HG03432 (cell line): ENCODE results near the gene C6orf62.
"Not testable (repeated sequence)": the region's sequence is repeated elsewhere in the genome, so short reads cannot be mapped to it uniquely, and the experiment has no call there.

Experiments
- ATAC-seq: cut with Tn5 transposase; IDR thresholded peaks from one replicate; pipeline ENCODE4 v1.9.1; 2021; ENCODE audit warnings: mild to moderate bottlenecking, moderate library complexity; ENCODE audit not compliant: unreplicated experiment

Gene C6orf62

DNA sequence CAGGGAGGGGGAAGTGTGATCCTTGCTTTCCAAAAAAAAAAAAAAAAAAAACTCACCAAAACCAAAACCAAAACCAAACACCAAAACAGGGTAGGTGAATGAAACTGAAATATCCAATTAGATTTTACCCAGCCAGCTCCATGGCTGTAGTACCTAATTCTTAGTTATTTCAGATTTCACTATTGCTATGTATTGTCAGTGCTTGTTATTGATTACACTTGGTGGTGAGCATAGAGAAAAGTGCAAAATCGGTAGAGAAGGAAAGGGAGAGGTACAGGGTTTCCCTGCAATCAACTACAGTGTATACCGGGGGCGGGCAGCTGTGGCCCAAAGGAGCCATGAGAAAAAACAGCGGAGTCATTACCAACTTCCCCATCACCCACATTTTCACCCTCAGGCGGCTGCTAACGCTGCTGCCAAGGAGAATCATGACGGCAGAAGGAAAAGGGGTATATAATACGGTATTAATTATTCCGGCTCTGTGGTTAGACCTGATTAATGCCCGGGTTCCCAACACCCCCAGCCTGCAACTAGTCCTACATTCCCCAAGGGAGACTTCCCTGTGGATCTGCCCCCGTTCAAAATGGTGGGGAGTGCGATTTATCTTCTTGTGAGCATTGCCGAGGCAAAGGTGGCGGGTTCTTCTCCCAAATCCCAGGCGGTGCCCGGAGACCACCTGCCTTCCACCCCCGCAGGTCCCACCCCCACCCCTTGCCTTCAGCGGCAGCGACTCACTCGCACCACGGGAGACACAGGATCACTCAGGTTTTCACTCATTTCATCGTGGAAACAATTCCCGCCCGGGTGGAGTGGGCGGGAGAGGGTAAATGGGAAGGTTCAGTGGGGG is at the start of gene C6orf62:
TSS of gene C6orf62 (minus strand) at position 30 of the 847 bp plus-strand sequence. CDS start 486 bp downstream, outside the sequence.
- peak; percentile 16 for ATAC-seq

DNA sequence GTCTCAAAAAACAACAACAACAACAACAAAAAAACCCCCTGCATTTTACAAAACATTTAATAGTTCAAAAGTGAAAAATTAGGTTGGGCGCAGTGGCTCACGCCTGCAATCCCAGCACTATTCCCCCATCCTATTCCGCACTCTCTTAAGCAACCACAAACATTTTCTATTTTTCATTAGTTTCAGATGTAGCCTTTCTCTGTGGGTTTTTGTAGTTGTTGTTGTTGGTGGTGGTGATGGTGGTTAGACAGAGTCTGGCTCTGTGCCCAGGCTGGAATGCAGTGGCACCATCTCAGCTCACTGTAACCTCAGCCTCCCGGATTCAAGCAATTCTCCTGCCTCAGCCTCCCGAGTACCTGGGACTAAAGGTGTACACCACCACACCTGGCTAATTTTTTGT is 49.4 kb upstream of the C6orf62 start:
- ATAC-seq = no peak

DNA sequence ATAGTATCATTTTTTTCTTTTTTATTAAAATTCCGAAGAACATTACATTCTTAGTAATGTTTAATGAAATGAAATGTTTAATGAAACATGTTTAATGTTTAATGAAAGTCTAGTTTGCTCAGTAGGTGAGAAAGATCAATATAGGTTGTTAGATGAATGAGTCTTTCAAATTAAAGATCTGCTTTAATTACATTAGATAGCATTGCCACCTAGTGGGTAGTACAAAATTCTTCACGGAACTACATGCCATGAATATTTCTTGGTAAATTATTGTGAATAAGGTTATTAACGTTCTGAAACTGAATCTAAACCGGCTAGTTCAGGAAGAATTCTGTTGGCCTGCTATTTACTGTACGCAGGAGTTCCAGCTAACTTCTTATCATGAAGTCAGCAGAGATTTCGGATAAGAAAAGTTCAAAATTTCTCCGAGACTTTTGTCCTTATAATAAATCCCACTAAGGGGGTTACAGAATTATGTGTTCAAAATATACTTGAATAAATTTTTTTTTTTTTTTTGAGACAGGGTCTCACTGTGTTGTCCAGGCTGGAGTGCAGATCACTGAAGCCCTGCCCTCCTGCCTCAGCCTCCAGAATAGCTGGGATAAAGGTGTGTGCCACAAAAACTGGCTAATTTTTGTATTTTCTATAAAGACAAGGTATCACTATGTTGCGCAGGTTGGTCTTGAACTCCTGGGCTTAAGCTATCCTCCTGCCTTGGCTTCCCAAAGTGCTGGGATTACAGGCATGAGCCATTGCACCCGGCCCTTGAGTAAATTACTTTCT is 47.9 kb upstream of the C6orf62 start:
- peak; percentile 72 for ATAC-seq

DNA sequence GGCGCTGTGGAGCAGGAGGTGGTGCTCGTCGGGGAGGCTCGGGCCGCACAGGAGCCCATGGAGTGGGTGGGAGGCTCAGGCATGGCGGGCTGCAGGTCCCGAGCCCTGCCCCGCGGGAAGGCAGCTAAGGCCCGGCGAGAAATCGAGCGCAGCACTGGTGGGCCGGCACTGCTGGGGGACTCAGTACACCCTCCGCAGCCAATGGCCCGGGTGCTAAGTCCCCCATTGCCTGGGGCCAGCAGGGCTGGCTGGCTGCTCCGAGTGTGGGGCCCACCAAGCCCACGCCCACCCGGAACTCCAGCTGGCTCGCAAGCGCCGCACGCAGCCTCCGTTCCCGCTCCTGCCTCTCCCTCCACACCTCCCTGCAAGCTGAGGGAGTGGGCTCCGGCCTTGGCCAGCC is 47.0 kb upstream of the C6orf62 start:
- ATAC-seq = not testable (repeated sequence)

DNA sequence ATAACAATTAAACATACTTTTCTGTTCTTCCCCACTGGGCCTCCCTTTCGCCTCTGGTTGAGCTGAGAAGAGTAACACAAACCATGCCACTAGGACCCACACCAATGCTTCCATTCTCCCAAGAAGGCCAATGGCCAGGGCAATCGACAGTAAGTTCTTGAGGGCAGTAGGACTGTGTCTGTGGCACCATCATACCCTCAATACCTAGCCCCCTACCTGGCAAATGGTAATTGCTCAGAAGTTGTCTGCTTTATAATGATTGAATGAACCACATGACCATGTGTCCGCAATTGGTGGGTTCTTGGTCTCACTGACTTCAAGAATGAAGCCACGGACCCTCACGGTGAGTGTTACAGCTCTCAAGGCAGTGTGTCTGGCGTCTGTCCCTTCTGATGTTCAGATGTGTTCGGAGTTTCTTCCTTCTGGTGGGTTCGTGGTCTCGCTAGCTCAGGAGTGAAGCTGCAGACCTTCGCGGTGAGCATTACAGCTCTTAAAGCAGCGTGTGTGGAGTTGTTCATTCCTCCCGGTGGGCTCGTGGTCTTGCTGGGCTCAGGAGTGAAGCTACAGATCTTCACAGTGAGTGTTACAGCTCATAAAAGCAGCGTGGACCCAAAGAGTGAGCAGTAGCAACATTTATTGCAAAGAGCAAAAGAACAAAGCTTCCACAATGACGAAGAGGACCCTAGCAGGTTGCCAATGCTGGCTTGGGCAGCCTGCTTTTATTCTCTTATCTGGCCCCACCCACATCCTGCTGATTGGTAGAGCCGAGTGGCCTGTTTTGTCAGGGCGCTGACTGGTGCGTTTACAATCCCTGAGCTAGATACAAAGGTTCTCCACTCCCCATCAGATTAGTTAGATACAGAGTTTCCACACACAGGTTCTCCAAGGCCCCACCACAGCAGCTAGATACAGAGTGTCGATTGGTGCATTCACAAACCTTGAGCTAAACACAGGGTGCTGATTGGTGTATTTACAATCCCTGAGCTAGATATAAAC is 46.2 kb upstream of the C6orf62 start:
- ATAC-seq = not testable (repeated sequence)

DNA sequence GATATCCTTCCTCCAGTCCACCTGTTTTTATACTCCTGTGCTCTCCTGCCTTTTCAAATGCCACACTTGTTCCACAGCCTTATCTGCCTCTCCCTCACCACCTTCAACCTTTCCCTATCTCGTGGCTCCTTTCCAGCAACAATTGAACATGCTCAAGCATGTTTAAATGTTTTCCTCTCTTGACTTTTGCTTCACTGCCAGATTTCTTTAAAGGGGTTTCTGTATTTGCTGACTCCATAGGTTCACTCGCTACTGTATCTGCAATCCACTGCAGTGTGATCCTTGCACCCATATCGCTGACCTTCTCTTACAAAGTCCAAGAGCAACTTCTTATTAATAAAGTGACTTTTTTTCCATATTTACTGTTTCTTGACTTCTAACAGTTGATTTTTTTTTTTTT is 44.6 kb upstream of the C6orf62 start:
- ATAC-seq = no peak

DNA sequence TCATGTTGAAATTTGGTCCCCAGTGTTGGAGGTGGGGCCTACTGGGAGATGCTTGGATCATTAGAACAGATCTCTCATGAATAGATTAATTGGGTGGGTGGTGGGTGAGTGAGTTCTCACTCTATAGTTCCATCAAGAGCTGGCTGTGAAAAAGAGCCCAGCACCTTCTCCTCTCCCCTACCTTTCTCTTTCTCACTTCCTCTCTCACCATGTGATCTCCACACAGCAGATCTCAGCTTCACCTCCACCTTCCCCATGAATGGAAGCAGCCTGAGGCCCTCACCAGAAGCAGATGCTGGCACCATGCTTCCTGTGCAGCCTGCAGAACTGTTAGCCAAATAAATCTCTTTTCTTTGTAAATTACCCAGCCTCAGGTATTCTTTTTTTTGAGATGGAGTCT is 42.9 kb upstream of the C6orf62 start:
- no peak for ATAC-seq

DNA sequence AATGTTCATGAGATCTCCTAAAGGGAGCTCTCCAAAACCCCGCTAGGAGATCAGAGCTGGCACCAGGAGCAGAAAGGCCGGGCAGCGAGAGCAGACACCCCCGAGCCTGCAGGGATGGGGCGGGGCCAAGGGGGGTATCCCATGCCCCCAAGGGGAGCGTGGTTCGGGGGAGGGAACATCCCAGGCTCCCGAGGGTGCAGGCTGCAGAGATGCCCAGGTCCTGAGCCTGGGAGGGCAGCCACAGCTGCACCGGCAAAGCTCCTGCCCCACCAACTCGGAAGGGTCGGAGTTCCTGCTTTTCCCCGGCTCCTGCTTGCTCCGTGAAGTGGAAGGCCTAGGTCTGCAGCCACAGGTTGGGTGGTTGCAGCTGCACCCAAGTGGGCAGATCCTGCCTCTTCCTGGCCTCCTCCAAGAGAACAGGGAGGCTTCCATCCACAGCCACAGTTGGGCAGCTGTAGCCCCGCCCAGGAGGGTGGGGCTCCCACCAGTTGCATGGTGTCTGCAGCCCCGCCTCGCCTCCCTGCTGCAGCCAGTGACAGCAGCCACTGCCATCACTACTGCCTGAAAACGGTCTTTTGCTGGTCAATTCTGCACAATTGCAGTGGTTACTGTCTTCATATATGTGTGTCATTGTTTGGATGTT is 42.4 kb upstream of the C6orf62 start:
- no peak for ATAC-seq

DNA sequence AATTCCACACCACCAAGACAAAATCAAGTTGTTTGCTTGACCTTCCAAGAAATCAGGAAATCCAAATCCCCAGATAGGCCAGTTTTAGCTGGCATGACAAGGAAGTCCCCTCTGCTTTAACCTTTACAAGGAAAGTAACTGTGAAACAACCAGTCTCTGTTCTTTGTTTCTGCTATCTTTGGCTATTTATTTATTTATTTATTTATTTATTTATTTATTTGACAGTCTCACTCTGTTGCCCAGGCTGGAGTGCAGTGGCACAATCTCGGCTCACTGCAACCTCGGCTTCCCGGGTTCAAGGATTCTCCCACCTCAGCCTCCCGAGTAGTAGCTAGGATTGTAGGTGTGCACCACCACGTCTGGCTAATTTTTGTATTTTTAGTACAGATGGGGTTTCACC is 41.3 kb upstream of the C6orf62 start:
- no peak for ATAC-seq

DNA sequence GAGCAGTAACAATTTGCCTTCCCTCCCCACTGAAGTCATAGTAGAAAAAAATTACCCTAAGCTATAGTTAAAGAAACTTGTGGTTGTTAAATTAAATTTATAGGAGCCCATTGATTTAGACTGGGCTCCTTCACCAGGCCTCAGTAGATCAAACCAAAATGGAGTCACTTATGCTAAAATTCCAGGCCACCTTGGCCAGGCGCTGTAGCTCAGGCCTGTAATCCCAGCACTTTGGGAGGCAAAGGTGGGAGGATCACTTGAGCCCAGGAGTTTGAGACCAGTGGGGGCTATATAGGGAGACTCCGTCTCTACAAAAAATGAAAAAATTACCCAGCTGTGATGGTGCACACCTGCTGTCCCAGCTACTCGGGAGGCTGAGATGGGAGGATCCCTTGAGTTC is 40.8 kb upstream of the C6orf62 start:
- ATAC-seq = no peak

DNA sequence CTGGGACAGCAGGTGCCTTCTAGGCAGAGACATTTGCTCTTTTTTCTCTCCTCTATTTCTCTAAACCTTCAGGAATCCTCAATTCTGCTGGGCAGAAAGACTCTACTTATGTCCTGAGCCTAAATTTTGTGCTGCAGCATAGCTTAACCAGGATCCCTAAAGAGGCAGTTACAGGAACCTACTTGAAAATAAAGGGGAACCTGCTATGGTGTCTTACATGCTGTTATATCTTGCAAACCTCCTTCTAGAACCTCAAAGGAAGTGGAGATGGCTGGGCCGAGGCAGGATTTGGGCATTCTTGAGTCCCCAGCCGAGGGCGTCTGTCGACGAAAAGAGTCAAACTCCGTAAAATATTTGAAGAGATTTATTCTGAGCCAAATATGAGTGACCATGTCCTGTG is 38.7 kb upstream of the C6orf62 start:
- no peak for ATAC-seq

DNA sequence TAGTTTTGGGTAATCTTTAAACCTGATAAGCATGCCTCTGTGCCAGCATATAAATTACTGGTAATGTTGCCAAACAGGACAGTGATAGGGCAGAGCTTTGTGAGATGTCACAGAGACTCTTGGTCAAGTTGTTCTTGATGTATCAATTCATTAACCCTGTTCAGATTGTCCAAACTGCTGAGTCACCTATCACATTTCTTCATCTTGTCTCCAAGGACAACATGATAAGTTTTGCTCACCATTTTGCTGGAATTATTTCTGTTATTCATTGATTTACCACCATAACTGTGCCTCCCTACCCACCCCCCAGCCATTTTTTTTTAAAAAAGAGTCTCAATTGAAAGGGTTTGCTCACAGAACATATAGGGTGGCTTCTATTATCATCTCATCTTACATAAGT is 36.3 kb upstream of the C6orf62 start:
- ATAC-seq = no peak

DNA sequence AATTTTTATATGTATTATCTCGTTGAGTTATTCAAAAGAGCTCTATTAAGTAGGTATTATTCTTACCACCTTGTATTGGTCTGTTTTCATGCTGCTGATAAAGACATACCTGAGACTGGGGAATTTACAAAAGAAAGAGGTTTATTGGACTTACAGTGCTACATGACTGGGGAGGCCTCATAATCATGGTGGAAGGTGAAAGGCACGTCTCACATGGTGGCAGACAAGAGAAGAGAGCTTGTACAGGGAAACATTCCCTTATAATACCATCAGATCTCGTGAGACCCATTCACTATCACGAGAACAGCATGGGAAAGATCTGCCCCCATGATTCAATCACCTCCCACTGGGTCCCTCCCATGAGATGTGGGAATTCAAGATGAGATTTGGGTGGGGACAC is 35.4 kb upstream of the C6orf62 start:
- ATAC-seq = not testable (repeated sequence)

DNA sequence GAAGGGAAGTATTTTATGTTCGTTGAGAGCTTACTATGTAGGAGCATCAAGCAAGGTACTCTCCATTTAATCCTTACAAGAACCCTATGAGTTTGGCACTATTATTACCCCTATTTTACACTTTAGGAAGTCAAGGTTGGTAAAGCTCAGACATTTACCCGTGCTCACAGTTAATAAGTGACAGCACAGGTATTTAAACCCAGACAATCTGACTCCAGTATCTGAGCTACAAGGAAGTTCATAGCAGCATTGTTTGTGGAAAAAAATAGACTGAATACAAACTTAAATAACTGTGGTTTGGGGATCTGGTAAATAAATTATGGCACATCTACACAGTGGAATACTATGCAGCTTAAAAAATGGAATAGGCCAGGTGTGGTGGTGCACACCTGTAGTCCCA is 34.6 kb upstream of the C6orf62 start:
- no peak for ATAC-seq

DNA sequence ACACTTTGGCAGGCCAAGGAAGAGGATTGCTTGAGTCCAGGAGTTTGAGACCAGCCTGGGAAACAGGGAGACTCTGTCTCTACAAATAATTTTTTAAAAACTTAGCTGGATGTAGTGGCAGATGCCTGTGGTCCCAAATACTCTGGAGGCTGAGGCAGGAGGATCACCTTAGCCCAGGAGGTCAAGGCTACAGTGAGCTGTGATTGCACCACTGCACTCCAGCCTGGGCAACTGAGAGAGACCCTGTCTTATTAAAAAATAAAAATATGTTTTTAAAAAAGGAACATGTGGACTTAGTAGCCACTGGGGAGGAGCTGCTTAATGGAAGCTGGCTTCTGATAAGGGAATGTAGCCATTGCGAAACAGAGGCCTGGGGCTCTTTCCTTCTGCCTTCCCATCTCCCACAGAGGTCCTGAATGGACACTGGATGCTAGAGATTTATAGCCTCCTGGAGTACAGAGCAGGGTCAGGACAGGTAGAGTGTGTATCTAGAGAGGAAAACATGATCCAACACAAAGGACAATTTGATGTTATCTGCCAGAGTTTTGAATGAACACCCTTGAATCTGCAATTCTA is 34.1 kb upstream of the C6orf62 start:
- no peak for ATAC-seq

DNA sequence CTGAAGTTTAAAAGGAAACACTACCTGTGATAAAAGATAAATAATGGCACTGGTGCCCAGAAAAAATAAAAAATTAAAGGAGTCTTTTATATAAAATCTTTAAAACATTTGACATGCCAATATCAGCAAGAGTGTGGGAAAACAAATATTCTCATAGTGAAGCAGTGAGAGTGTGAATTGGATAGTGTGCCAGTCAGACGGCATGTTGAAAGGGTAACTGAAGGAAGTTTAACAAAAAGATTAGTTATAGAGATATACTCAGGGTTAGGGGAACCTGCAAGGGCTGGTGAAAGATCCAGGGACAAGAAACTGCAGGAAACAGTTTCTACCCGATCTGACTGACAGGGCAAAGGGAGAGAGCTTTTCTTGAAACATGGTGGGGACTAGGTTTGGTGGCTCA is 33.5 kb upstream of the C6orf62 start:
- no peak for ATAC-seq

DNA sequence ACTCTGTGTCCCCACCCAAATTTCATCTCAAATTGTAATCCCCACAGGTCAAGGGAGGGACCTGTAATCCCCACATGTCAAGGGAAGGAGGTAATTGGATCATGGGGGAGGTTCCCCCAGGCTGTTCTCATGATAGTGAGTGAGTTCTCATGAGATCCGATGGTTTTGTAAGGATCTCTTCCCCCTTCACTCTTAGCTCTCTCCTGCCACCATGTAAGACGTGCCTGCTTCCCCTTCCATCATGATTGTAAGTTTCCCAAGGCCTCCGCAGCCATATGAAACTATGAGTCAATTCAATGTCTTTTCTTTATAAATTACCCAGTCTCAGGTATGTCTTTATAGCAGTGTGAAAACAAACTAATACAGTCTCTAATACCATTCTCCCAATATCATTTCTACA is 31.9 kb upstream of the C6orf62 start:
- not testable (repeated sequence) for ATAC-seq

DNA sequence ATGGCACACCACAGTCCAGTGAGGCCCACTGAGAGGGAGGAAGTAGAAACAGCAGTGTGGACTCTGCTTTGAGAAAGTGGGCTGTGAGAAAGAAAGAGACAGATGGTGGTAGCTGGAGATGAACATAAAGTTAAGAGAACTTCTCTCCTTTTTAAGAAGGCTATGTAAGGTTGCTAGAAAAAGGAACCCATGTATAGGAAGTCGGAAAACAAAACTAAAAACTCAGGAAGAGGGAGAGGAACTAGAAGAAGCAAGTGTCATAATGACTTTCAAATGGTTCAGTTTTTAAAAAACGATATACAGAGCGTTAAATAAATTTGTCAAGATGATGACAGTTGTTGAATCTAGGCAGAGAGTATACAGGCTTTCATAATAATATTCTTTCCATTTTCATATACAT is 30.3 kb upstream of the C6orf62 start:
- no peak for ATAC-seq

DNA sequence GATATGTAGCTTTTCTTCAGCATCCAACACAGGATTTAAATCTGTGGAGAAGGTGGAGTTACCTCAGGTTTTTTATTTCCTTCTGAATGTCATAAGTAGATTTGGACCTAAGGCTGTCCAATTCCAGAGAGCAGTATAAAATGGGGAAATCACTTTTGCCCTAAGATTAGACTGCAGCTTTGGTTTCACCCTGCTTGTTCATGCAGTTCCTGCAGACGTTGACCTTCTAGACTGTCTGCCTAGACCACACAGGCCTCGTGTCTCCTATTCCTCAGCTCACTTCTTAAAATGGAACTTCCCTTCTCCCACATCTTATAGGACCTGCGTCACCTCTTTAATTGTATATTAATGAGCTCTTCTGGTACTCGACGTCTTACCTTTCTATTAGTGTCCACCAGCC is 26.0 kb upstream of the C6orf62 start:
- no peak for ATAC-seq

DNA sequence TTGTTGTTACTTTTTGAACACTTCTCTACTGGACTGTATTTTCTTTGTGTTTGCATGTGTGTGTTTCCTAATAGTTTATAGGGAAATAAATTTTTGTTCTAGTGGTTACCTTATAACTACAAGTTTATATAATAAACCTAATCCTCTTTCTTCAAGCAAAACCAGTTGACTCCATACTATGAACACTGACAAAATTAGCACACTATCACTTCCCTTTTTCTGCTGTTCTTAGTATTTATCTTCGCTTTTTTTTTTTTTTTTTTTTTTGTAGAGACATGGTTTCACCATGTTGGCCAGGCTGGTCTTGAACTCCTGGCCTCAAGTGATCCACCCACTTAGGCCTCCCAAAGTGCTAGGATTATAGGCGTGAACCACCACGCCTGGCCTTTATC is 25.0 kb upstream of the C6orf62 start:
- ATAC-seq = peak; percentile 44
